GM12865 (cell line): ENCODE data around the gene KDM1B.

Experiments used
- DNase-seq: peaks from one replicate; pipeline ENCODE4 v3.0.0; 2010; ENCODE audit warnings: low read depth
- H3K4me3 ChIP-seq: 2 replicates; pipeline ENCODE4 v1.5.1; 2011; ENCODE audit warnings: mild to moderate bottlenecking, low read depth, low read length, control low read depth
- TF ChIP-seq, protein P1 (sequence below): IDR thresholded peaks from 2 replicates; pipeline ENCODE4 v1.5.1; 2011; ENCODE audit warnings: low read length, control low read depth, low read depth, inconsistent platforms; ENCODE audit not compliant: insufficient read depth; ENCODE audit errors: missing control alignments

Gene KDM1B

DNA sequence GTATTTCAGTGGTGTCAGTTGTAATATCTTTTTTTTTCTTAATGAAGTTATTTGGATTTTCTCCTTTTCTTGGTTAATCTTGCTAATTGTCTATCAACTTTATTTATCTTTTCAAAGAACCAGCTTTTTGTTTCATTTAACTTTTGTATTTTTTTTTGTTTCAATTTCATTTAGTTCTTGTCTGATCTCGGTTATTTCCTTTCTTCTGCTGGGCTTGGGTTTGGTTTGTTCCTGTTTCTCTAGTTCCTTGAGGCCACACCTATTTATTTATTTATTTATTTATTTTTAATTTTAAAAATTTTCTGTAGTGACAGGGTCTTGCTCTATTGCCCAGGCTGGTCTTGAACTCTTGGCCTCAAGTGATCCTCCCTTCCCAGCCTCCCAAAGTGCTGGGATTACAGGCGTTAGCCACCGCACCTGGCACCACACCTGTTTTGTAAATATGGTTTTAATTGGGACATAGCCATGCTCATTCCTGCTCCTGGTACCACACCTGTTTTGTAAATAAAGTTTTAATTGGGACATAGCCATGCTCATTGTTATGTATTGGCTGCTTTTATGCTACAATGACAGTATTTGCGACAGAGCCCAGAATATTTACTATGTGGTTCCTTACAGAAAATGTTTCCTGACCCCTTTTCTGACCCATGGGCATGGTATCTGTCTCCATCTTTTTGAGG lies 22.2 kb downstream of the KDM1B start:
- no peak for DNase-seq
- TF ChIP-seq, protein P1, sequence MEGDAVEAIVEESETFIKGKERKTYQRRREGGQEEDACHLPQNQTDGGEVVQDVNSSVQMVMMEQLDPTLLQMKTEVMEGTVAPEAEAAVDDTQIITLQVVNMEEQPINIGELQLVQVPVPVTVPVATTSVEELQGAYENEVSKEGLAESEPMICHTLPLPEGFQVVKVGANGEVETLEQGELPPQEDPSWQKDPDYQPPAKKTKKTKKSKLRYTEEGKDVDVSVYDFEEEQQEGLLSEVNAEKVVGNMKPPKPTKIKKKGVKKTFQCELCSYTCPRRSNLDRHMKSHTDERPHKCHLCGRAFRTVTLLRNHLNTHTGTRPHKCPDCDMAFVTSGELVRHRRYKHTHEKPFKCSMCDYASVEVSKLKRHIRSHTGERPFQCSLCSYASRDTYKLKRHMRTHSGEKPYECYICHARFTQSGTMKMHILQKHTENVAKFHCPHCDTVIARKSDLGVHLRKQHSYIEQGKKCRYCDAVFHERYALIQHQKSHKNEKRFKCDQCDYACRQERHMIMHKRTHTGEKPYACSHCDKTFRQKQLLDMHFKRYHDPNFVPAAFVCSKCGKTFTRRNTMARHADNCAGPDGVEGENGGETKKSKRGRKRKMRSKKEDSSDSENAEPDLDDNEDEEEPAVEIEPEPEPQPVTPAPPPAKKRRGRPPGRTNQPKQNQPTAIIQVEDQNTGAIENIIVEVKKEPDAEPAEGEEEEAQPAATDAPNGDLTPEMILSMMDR, result no peak

DNA sequence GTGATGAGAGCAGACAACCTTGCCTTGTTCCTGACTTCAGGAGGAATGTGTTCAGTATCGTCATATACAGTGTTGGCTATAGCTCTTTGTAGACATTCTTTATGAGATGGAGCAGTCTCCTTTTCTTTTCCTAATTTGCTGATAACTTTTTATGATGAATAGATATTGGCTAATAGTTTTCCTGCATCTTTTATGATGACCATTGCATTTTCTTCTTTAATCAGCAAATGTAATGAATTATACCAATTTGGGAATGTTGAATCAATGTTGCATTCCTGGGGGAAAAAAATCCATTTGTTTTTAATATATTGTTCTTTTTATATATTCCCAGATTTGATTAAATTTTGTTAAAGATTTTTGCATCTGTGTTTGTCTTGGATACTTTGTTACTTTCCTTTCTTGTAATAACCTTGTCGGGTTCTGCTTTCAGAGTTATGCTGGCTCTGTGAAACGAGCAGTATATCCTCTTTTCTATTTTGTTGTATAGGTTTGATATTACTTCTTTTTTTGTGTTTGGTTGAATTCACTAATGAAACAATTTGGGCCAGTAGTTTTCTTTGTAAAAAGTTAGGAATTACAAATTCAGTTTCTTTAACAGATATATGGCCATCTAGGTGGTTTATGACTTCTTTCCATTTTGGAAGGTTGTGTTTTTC lies 23.9 kb downstream of the KDM1B start:
- TF ChIP-seq, protein P1, result no peak
- DNase-seq, result no peak
- H3K4me3 ChIP-seq, result no peak overlapping the region

More for the DNA sequence above, 22.2 kb downstream of the KDM1B start:
- H3K4me3 ChIP-seq, result no peak overlapping the region

DNA sequence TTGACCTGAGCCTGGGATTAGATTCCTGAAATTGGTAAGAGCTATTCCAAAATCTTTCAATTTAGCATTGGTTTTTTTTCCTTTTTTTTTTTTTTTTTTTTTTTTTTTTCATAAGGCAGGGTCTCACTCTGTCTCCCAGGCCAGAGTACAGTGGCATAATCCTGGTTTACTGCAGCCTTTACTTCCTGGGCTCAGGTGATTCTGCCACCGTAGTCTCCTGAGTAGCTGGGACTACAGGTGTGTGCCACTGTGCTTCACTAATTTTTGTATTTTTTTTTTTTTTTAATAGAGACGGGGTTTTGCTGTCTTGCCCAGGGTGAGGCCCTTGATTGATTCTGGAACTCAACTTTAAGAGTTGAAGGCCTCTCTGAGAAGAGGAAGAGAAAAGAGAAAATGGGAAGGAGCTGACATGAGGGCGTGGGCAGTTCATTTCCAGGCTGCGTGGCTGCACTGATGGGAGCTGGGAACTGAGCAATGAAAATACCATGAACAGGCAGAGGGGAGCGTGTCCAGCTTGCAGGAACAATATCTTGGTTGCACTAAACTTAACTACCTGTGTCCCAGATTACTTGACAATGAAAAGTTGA lies 24.6 kb downstream of the KDM1B start:
- no peak for DNase-seq
- TF ChIP-seq, protein P1, result no peak
- no peak overlapping the region for H3K4me3 ChIP-seq

DNA sequence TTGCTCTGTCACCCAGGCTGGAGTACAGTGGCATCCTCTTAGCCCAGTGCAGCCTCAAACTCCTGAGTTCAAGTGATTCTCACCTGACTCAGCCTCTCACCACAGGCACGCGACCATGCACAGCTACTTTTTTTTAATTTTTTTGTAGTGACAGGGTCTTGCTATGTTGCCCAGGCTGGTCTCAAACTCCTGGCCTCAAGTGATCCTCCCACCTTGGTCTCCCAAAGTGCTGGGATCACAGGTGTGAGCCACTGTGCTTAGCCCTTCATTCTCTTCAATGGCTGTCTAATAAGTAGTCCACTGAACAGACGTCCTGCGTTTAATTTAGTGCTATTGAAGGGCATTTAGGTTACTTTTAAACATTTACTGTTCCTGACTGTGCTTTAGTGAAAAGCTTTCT lies 27.3 kb downstream of the KDM1B start:
- DNase-seq, result no peak
- TF ChIP-seq, protein P1, result no peak
- no peak overlapping the region for H3K4me3 ChIP-seq

DNA sequence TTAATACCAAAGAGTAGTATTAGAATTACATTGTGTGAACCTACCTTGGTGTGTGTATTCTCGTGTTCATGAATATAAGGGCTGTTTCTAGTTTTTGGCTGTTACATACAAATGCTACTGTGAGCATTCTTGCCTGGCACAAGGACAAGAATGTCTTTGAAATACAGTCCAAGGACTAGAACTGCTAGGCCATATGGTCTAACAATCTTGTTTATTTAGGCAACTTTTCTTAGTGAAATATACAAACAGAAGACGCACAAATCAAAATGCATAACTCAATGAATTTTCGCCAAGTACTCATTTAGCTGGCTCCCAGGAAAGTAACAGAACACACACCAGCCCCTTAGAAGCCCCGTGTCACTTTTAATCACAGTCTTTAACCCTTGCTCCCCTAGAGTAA lies 28.5 kb downstream of the KDM1B start:
- no peak overlapping the region for H3K4me3 ChIP-seq
- TF ChIP-seq, protein P1, result no peak
- no peak for DNase-seq

DNA sequence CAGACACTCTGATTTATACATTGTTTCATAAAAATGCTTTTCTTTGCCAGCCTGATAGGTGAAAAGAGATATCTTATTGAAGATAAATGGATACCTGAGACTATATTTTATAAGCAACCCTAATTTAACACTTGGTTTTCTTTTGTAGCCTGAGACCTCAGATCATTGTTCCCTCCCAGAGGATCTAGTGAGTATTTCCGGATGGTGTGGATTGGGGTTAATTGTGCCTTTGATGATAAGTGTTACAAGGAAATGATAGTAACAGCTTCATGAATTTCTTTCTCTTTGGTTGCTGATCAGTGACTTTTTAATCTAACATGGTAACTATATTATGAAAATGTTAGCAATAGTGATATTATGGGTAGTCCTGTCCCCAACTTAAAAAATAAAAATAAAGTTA lies 30.4 kb downstream of the KDM1B start:
- TF ChIP-seq, protein P1, result no peak
- no peak for DNase-seq
- no peak overlapping the region for H3K4me3 ChIP-seq
